Measurements from ENCODE around the gene RRM1.

DNA sequence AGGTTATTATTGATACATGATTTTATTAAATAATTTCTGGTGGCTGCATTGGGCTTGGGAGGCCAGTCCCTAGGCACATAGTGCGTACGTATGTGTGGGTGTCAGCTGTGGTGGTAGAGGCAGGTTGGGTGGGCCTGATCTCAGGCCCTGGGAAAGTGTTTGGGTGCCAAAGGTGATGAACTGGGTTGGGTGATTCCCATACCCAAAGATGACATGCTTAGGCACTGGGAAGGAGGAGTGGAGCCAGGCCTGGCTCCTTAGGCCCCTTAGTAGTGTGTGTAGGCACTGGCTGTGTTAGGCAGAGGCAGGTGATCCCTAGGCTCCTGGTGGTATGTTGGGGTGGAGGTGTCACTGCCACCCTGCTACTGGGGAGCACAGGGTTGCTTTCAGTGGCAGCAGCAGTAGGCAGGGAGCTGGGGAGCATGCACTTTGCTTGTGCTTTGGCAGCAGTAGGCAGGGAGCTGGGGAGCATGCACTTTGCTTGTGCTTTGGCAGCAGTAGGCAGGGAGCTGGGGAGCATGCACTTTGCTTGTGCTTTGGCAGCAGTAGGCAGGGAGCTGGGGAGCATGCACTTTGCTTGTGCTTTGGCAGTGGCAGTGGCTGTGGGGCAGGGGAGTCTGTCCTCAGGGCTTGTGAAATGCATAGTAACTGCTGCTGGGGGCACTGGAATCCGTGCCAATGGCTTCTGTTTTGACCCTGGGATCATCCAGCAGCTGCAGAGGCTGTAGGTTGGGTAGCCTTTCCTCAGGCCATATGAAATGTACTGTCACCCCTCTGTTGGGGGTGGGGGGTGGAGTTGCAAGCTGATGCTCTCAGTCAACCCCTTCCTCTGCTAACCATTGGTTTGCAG, 84.4 kb downstream of the RRM1 start:
- TF ChIP-seq, protein P1, sequence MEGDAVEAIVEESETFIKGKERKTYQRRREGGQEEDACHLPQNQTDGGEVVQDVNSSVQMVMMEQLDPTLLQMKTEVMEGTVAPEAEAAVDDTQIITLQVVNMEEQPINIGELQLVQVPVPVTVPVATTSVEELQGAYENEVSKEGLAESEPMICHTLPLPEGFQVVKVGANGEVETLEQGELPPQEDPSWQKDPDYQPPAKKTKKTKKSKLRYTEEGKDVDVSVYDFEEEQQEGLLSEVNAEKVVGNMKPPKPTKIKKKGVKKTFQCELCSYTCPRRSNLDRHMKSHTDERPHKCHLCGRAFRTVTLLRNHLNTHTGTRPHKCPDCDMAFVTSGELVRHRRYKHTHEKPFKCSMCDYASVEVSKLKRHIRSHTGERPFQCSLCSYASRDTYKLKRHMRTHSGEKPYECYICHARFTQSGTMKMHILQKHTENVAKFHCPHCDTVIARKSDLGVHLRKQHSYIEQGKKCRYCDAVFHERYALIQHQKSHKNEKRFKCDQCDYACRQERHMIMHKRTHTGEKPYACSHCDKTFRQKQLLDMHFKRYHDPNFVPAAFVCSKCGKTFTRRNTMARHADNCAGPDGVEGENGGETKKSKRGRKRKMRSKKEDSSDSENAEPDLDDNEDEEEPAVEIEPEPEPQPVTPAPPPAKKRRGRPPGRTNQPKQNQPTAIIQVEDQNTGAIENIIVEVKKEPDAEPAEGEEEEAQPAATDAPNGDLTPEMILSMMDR (IDR thresholded peaks at IDR 0.05 in 2 of 3, conservative IDR thresholded peaks at IDR 0.05 in 1 of 3; ENCODE audit: control insufficient read depth in 2 of 3, extremely low read depth in 1 of 3, insufficient read depth in 1 of 3, low read depth in 3 of 3, low read length in 3 of 3) = no peak
- TF ChIP-seq, protein P2, sequence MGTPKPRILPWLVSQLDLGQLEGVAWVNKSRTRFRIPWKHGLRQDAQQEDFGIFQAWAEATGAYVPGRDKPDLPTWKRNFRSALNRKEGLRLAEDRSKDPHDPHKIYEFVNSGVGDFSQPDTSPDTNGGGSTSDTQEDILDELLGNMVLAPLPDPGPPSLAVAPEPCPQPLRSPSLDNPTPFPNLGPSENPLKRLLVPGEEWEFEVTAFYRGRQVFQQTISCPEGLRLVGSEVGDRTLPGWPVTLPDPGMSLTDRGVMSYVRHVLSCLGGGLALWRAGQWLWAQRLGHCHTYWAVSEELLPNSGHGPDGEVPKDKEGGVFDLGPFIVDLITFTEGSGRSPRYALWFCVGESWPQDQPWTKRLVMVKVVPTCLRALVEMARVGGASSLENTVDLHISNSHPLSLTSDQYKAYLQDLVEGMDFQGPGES (IDR thresholded peaks at IDR 0.05) = no peak
- TF ChIP-seq, protein P3, sequence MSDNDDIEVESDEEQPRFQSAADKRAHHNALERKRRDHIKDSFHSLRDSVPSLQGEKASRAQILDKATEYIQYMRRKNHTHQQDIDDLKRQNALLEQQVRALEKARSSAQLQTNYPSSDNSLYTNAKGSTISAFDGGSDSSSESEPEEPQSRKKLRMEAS (IDR thresholded peaks at IDR 0.05; ENCODE audit: low read depth, low read length) = no peak
- no peak for TF ChIP-seq POLR2AphosphoS5 (IDR thresholded peaks at IDR 0.05; ENCODE audit: low read length)
- TF ChIP-seq TCF7 (IDR thresholded peaks at IDR 0.05; ENCODE audit: borderline replicate concordance) = no peak
- TF ChIP-seq CHD1 (IDR thresholded peaks at IDR 0.05; ENCODE audit: low read depth, low read length) = no peak
- no peak for TF ChIP-seq SIN3A (IDR thresholded peaks at IDR 0.05; ENCODE audit: low read depth, low read length)
- no peak for TF ChIP-seq NFIC (IDR thresholded peaks at IDR 0.05; ENCODE audit: low read depth, low read length)
- no peak for TF ChIP-seq JUND (IDR thresholded peaks at IDR 0.05; ENCODE audit: low read depth, low read length)
- TF ChIP-seq GABPA (IDR thresholded peaks at IDR 0.05; ENCODE audit: low read depth) = no peak
- no peak for TF ChIP-seq KAT2A (conservative IDR thresholded peaks at IDR 0.05; ENCODE audit: control insufficient read depth, low read depth, low read length)
- TF ChIP-seq LARP7 (IDR thresholded peaks at IDR 0.05) = no peak
- TF ChIP-seq CHD4 (IDR thresholded peaks at IDR 0.05) = no peak
- no peak for TF ChIP-seq CEBPB (IDR thresholded peaks at IDR 0.05; ENCODE audit: borderline replicate concordance in 1 of 2, low read depth in 2 of 2, low read length in 2 of 2)
